GM23338 (cell line): ENCODE measurements around the gene SLX4IP. TPM values are rescaled to one million over a fixed set of nuclear protein-coding genes. Genes with fewer than 3 reads are reported as not detected.

ENCODE experiments used
- ATAC-seq: fragments of 200-7000 bp; cut with Tn5 transposase; 3 replicates; pipeline ENCODE4 v1.9.1; 2020
- DNase-seq: peaks from one replicate; pipeline ENCODE4 v3.0.0-alpha.2; 2015; ENCODE audit warnings: low spot score
- H2AFZ ChIP-seq: fragments of 200-600 bp; sonication (generic); 2 replicates; pipeline ENCODE4 v1.8.0; 2016; ENCODE audit warnings: antibody characterized with exemption, mild to moderate bottlenecking, moderate library complexity
- H3F3A ChIP-seq: fragments of 200-600 bp; sonication (generic); replicated peaks from 2 replicates; pipeline ENCODE4 v1.8.0; 2017; ENCODE audit warnings: antibody characterized with exemption, mixed run types, low read depth
- H3K27ac ChIP-seq: fragments of 200-600 bp; sonication (generic); 2 replicates; pipeline ENCODE4 v1.6.1; 2016; ENCODE audit warnings: low read depth
- H3K27me3 ChIP-seq: fragments of 200-600 bp; sonication (generic); 2 replicates; pipeline ENCODE4 v1.8.0; 2016; ENCODE audit warnings: mild to moderate bottlenecking, mixed run types, moderate library complexity; ENCODE audit not compliant: insufficient read depth
- H3K36me3 ChIP-seq: fragments of 200-600 bp; sonication (generic); 2 replicates; pipeline ENCODE4 v1.8.0; 2016; ENCODE audit warnings: mild to moderate bottlenecking; ENCODE audit not compliant: insufficient read depth
- H3K4me1 ChIP-seq: fragments of 200-600 bp; sonication (generic); 2 replicates; pipeline ENCODE4 v1.8.0; 2016; ENCODE audit warnings: mild to moderate bottlenecking, moderate library complexity; ENCODE audit not compliant: insufficient read depth
- H3K4me2 ChIP-seq: fragments of 200-600 bp; sonication (generic); 2 replicates; pipeline ENCODE4 v1.7.1; 2017; ENCODE audit warnings: mixed run types
- H3K4me3 ChIP-seq: fragments of 200-600 bp; sonication (generic); 2 replicates; pipeline ENCODE4 v1.6.1; 2016; ENCODE audit warnings: mixed run types
- H3K79me2 ChIP-seq: fragments of 200-600 bp; sonication (generic); replicated peaks from 2 replicates; pipeline ENCODE4 v1.8.0; 2017; ENCODE audit warnings: mild to moderate bottlenecking; ENCODE audit not compliant: insufficient read depth
- H3K9me2 ChIP-seq: fragments of 200-600 bp; sonication (generic); 2 replicates; pipeline ENCODE4 v1.8.0; 2017; ENCODE audit not compliant: insufficient read depth
- H4K20me1 ChIP-seq: fragments of 200-600 bp; sonication (generic); replicated peaks from 2 replicates; pipeline ENCODE4 v1.8.0; 2017; ENCODE audit warnings: mild to moderate bottlenecking; ENCODE audit not compliant: insufficient read depth
- H3K27ac Mint-ChIP-seq: 2 replicates; pipeline ENCODE4 v1.8.0; 2020; ENCODE audit warnings: inconsistent platforms, mild to moderate bottlenecking, moderate library complexity, mixed read lengths
- H3K27me3 Mint-ChIP-seq: 3 replicates; pipeline ENCODE4 v1.8.0; 2022; ENCODE audit warnings: low read depth, mild to moderate bottlenecking, moderate library complexity, mixed read lengths, inconsistent platforms; ENCODE audit not compliant: insufficient read depth, poor library complexity
- H3K36me3 Mint-ChIP-seq: 3 replicates; pipeline ENCODE4 v1.8.0; 2021; ENCODE audit warnings: low read depth, mild to moderate bottlenecking, inconsistent platforms, moderate library complexity, mixed read lengths
- H3K4me1 Mint-ChIP-seq: 3 replicates; pipeline ENCODE4 v1.8.0; 2020; ENCODE audit warnings: mild to moderate bottlenecking, inconsistent platforms, mixed read lengths
- H3K4me3 Mint-ChIP-seq: 3 replicates; pipeline ENCODE4 v1.8.0; 2021; ENCODE audit warnings: moderate library complexity, mild to moderate bottlenecking, inconsistent platforms, mixed read lengths
- H3K9me3 Mint-ChIP-seq: 3 replicates; pipeline ENCODE4 v1.8.0; 2020; ENCODE audit warnings: moderate library complexity, mild to moderate bottlenecking, inconsistent platforms, mixed read lengths
- CREB1 ChIP-seq: fragments of 250-450 bp; sonication (Bioruptor Pico); IDR thresholded peaks from 2 replicates; pipeline ENCODE4 v1.5.0; 2020; ENCODE audit warnings: low read depth, mild to moderate bottlenecking, moderate library complexity
- ETS1 ChIP-seq: IDR thresholded peaks from 2 replicates; pipeline ENCODE4 v1.6.1; 2016; ENCODE audit warnings: antibody characterized with exemption
- JUNB ChIP-seq: IDR thresholded peaks from one replicate; pipeline ENCODE4 v1.6.1; 2016; ENCODE audit warnings: antibody characterized with exemption; ENCODE audit not compliant: unreplicated experiment
- NANOG ChIP-seq: IDR thresholded peaks from 2 replicates; pipeline ENCODE4 v1.6.1; 2016; ENCODE audit warnings: antibody characterized with exemption, borderline replicate concordance
- POLR2AphosphoS5 ChIP-seq: IDR thresholded peaks from 2 replicates; pipeline ENCODE4 v1.6.1; 2016; ENCODE audit warnings: antibody characterized with exemption, low read depth
- REST ChIP-seq: IDR thresholded peaks from one replicate; pipeline ENCODE4 v1.6.1; 2018; ENCODE audit warnings: antibody characterized with exemption; ENCODE audit not compliant: unreplicated experiment
- ZNF331 ChIP-seq: fragments of 250-450 bp; sonication (Bioruptor Pico); IDR thresholded peaks from 2 replicates; pipeline ENCODE4 v1.5.0; 2020; ENCODE audit warnings: low read depth, mild to moderate bottlenecking, moderate library complexity
- polyA plus RNA-seq: library from polyadenylated mRNA; unstranded; fragments of >200 nt; fragmentation: Nextera tagmentation; extraction: Ambion mirVana; gene quantifications from 2 replicates; pipeline ENCODE4 v1.2.1, GENCODE V29; 2016
- total RNA-seq: library from RNA; depleted of rRNA; stranded (reverse); fragments of >200 nt; shearing (Covaris generic); gene quantifications from 2 replicates; pipeline ENCODE4 v1.2.3, GENCODE V29; 2014

Gene SLX4IP
- total and polyA plus RNA-seq, 2 experiments from 2014 or later, result 9.1 to 9.8 TPM

- no peak overlapping the region for H3K4me3 Mint-ChIP-seq
- H3K27ac ChIP-seq, result 0 out of 2 replicates have a peak overlapping the region, but pooled peaks have one; percentile 55
- peaks cover 47% of the 10 kb centered on the region for H3K36me3 ChIP-seq
- 0 out of 2 replicates have a peak, but pooled peaks cover 2% of the 10 kb centered on the region for H4K20me1 ChIP-seq
- peaks cover 50% of the 10 kb centered on the region for H3K4me1 Mint-ChIP-seq
- H3K4me3 ChIP-seq, result no peak overlapping the region
- peaks cover 6% of the 10 kb centered on the region for H3K27me3 Mint-ChIP-seq
- no peaks in the 10 kb centered on the region for H3F3A ChIP-seq
- DNase-seq, result no peak
- TF ChIP-seq JUNB (no peak), NANOG (no peak), ZNF331 (CRISPR knock-in tag) (no peak), CREB1 (CRISPR knock-in tag) (no peak), POLR2AphosphoS5 (no peak)
- no peak overlapping the region for H2AFZ ChIP-seq
- H3K27me3 ChIP-seq, result no peaks in the 10 kb centered on the region
- no peak for ATAC-seq
- no peaks in the 10 kb centered on the region for H3K9me3 Mint-ChIP-seq
- H3K4me1 ChIP-seq, result peaks cover 40% of the 10 kb centered on the region
- no peak overlapping the region for H3K4me2 ChIP-seq
- peak overlapping the region; percentile 34; the same call in 1 of the 2 replicates for H3K27ac Mint-ChIP-seq
- peaks cover 67% of the 10 kb centered on the region for H3K36me3 Mint-ChIP-seq
- no peaks in the 10 kb centered on the region; the same call in 1 of the 2 replicates for H3K9me2 ChIP-seq
- H3K79me2 ChIP-seq, result 0 out of 2 replicates have a peak, but pooled peaks cover 3% of the 10 kb centered on the region
Measured at GRCh38 chr20:10639077-10639736, 204.1 kb downstream of the SLX4IP start.

- peaks cover 45% of the 10 kb centered on the region for H3K4me1 Mint-ChIP-seq
- peaks cover 75% of the 10 kb centered on the region for H3K36me3 Mint-ChIP-seq
- 0 out of 2 replicates have a peak, but pooled peaks cover 2% of the 10 kb centered on the region for H4K20me1 ChIP-seq
Measured at GRCh38 chr20:10639737-10640556, 204.8 kb downstream of the SLX4IP start.

More at GRCh38 chr20:10639737-10640556, 204.8 kb downstream of the SLX4IP start:
- Mint-ChIP-seq H3K4me3 (no peak overlapping the region), H3K9me3 (no peaks in the 10 kb centered on the region), H3K27me3 (peaks cover 6% of the 10 kb centered on the region), H3K27ac (peak overlapping the region; percentile 34; the same call in 1 of the 2 replicates)
- no peaks in the 10 kb centered on the region for H3K27me3 ChIP-seq
- no peak overlapping the region for H3K4me3 ChIP-seq
- no peak overlapping the region for H3K4me2 ChIP-seq
- H3K79me2 ChIP-seq, result 0 out of 2 replicates have a peak, but pooled peaks cover 3% of the 10 kb centered on the region
- no peaks in the 10 kb centered on the region for H3F3A ChIP-seq
- H3K27ac ChIP-seq, result 0 out of 2 replicates have a peak overlapping the region, but pooled peaks have one; percentile 55
- ATAC-seq (no peak), DNase-seq (no peak)
- peaks cover 51% of the 10 kb centered on the region for H3K36me3 ChIP-seq
- H3K4me1 ChIP-seq, result peaks cover 34% of the 10 kb centered on the region
- H3K9me2 ChIP-seq, result no peaks in the 10 kb centered on the region; the same call in 1 of the 2 replicates
- no peak for TF ChIP-seq REST
- no peak for TF ChIP-seq JUNB
- TF ChIP-seq ETS1, result no peak
- H2AFZ ChIP-seq, result no peak overlapping the region
